Ovary (tissue), 9 donors: ENCODE results near the gene ZFP1. TPM values are rescaled to one million over a fixed set of nuclear protein-coding genes. Genes with fewer than 3 reads are reported as not detected.
"Not testable (repeated sequence)": the region's sequence is repeated elsewhere in the genome, so short reads cannot be mapped to it uniquely, and the experiment has no call there.

ENCODE experiments used
- DNase-seq, 5 donors: peaks; one replicate each; pipeline ENCODE4 v3.0.0-alpha.2; 2019 to 2020
- H3K27ac ChIP-seq, 2 donors: fragments of 200-600 bp; one replicate each; pipeline versions ENCODE4 v1.5.1 to v1.8.0; 2019 to 2022
- H3K27me3 ChIP-seq: fragments of 200-600 bp; one replicate; pipeline ENCODE4 v1.8.0; 2022
- H3K36me3 ChIP-seq: fragments of 200-600 bp; sonication (generic); one replicate; pipeline ENCODE4 v1.5.1; 2019
- H3K4me1 ChIP-seq: one replicate; pipeline ENCODE4 v1.8.1; 2013; ENCODE audit warnings: mild to moderate bottlenecking, moderate library complexity; ENCODE audit not compliant: insufficient read depth
- H3K4me3 ChIP-seq: fragments of 200-600 bp; sonication (generic); one replicate; pipeline ENCODE4 v1.5.1; 2017
- H3K9me3 ChIP-seq, 2 donors: fragments of 200-600 bp in 1 of 2; sonication (generic) in 1 of 2; one replicate each; pipeline versions ENCODE4 v1.5.1 to v1.8.1; 2013 to 2019; ENCODE audit warnings: mild to moderate bottlenecking in 1 of 2, moderate library complexity in 1 of 2
- CTCF ChIP-seq, 3 donors: fragments of 450-650 bp in 2 of 3; fragments of 200-600 bp in 1 of 3; IDR thresholded peaks; one replicate each; pipeline versions ENCODE4 v1.5.1 to v1.8.0; 2016 to 2022; ENCODE audit warnings: antibody characterized with exemption in 3 of 3, mild to moderate bottlenecking in 1 of 3
- EP300 ChIP-seq: sonication (generic); formaldehyde crosslinking; IDR thresholded peaks from one replicate; pipeline ENCODE4 v1.6.1; 2017; ENCODE audit warnings: antibody characterized with exemption
- POLR2A ChIP-seq: fragments of 450-650 bp; IDR thresholded peaks from one replicate; pipeline ENCODE4 v1.6.1; 2017; ENCODE audit warnings: antibody characterized with exemption, mild to moderate bottlenecking, moderate library complexity
- WGBS, 3 donors: extraction: QIAGEN DNeasy Blood & Tissue Kit in 1 of 3; methylation state at CpG; one replicate each; pipeline versions ENCODE4 v1.1.5 to v1.1.7; 2013 to 2017; 5-methylcytosine and 5-hydroxymethylcytosine counted together
- intact Hi-C, 4 donors: fragments of 100-400 bp; cut with DNase I; formaldehyde crosslinking; loops; one replicate each; pipeline versions ENCODE4 v1.11.0 to v1.15.1; 2022 to 2023
- polyA plus RNA-seq, 2 donors: library from polyadenylated mRNA; stranded (reverse); fragments of 200-250 nt in 1 of 2; fragments of 350-450 nt in 1 of 2; fragmentation: Illumina TruSeq in 1 of 2; extraction: RNeasy Lipid Tissue Mini Kit (QIAGEN cat#74804) in 1 of 2; gene quantifications; one replicate each; pipeline ENCODE4 v1.2.3, GENCODE V29; 2013 to 2014
- total RNA-seq, 7 donors: library from RNA; depleted of rRNA in 2 of 7; stranded (reverse); fragments of >200 nt in 2 of 7; fragmentation: NEBNext Ultra II Directional in 3 of 7; extraction: Animal tissue kit (Norgen Biotek cat#: 25700) in 3 of 7; gene quantifications; one replicate each; pipeline versions ENCODE4 v1.1.0 to v1.2.4, GENCODE V29; 2016 to 2023
- donor health status: DM: no; HTN: no; CAD: no; lungs with moderate emphysema.
- donor health status: DM: no; HTN: no; CAD: no.
- donor health status: Bipolar disorder and iron deficiency.
- donor health status: DM: yes; HTN: yes; CAD: no.
- donor health status: DM: no; HTN: no; CAD: no.
- donor health status: DM: yes; HTN: yes; CAD: no.

The ZFP1 gene
- total and polyA plus RNA-seq, 9 donors: 7.2 to 22.3 (median 13.5) TPM

DNA sequence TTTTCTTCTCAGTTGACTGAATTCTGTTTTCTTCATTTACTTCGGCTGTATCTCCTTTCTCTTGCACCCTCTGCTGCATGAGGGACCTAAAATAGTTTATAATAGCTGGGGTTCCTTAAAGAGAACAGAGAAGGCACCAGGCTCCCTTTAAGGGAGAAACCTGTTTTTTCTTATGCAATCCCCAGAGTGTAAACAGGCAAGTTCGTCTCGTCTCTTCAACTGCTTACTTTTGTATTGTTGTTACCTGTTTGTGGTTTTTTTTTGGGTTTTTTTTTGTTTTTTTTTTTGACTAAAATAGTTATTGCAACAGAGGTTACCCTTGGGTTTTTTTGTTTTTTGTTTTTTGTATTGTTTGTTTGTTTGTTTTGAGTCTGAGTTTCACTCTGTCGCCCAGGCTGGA lies 28.1 kb upstream of the ZFP1 start:
- TF ChIP-seq CTCF (IDR thresholded peaks at IDR 0.05) (no peak), POLR2A (no peak), EP300 (no peak)
- Histone ChIP-seq H3K36me3 (no peaks in the 10 kb centered on the region), H3K4me3 (no peak overlapping the region), H3K27ac (no peak overlapping the region), H3K4me1 (peaks cover 4% of the 10 kb centered on the region), H3K9me3 (no peaks in the 10 kb centered on the region), H3K27me3 (no peaks in the 10 kb centered on the region)
- WGBS, 3 donors: 39 to 58% (median 45%) methylated on average over 4 of the region's 4 CpGs
- no peak for DNase-seq
- intact Hi-C loops: no loop called here

- WGBS, 3 donors: 95 to 96% (median 95%) methylated on average over 6 of the region's 6 CpGs
- Histone ChIP-seq H3K9me3 (no peaks in the 10 kb centered on the region), H3K27me3 (no peaks in the 10 kb centered on the region), H3K4me3 (no peak overlapping the region), H3K4me1 (no peaks in the 10 kb centered on the region), H3K27ac (no peak overlapping the region), H3K36me3 (no peaks in the 10 kb centered on the region)
- intact Hi-C loops: no loop called here
- no peak for DNase-seq
- TF ChIP-seq EP300 (no peak), CTCF (IDR thresholded peaks at IDR 0.05) (no peak), POLR2A (no peak)
Observed at GRCh38 chr16:75121949-75122568, 26.3 kb upstream of the ZFP1 start.

- TF ChIP-seq POLR2A (no peak), EP300 (no peak), CTCF (IDR thresholded peaks at IDR 0.05) (no peak)
- 63 to 72% (median 71%) methylated on average over 1 of the region's 1 CpG for WGBS, 3 donors
- DNase-seq: no peak
Observed at GRCh38 chr16:75122609-75123008, 25.7 kb upstream of the ZFP1 start.

DNA sequence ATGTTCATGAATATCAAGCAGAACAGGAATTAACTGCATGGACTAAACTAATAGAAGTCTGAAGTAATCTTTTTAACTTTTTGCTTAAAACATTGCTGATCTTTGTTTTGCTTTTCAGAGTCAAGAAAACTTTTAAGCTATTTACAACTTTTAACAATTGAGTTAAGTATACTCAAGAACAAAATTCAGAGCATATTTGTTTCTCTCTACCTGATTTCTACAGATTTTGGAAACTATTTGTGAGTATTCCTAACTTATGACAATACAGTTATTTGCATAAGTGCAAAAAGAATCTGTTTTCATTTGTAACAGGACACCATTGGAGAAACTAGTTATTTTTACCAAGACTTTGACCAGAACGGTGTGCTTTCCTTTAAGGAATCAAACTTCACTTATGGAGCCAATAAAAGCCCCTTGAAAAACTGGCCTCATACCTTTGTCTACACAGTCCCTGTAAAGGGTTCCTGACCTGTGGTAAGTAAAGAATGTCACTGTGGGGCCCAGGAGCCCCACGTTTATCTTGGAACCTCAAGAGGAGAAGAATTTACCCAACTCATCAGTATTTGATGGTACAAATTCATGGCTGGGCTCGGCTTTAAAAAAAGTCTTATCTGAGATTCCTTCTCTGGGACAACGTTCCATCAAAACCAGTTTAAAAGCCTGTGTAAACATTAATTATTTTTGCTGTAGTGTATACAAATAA lies 20.5 kb upstream of the ZFP1 start:
- H3K27me3 ChIP-seq: no peaks in the 10 kb centered on the region
- no peak for DNase-seq
- no peaks in the 10 kb centered on the region for H3K9me3 ChIP-seq
- no peaks in the 10 kb centered on the region for H3K36me3 ChIP-seq
- H3K4me3 ChIP-seq: no peak overlapping the region
- TF ChIP-seq POLR2A: no peak
- no peak for TF ChIP-seq EP300
- no peak for TF ChIP-seq CTCF (IDR thresholded peaks at IDR 0.05)
- intact Hi-C loops: no loop called here
- no peaks in the 10 kb centered on the region for H3K4me1 ChIP-seq
- 56 to 75% (median 63%) methylated on average over 4 of the region's 4 CpGs for WGBS, 3 donors
- no peak overlapping the region for H3K27ac ChIP-seq

More at GRCh38 chr16:75122609-75123008, 25.7 kb upstream of the ZFP1 start:
- Histone ChIP-seq H3K27ac (no peak overlapping the region), H3K9me3 (no peaks in the 10 kb centered on the region), H3K4me1 (no peaks in the 10 kb centered on the region), H3K36me3 (no peaks in the 10 kb centered on the region), H3K27me3 (no peaks in the 10 kb centered on the region), H3K4me3 (no peak overlapping the region)
- intact Hi-C loops: no loop called here

DNA sequence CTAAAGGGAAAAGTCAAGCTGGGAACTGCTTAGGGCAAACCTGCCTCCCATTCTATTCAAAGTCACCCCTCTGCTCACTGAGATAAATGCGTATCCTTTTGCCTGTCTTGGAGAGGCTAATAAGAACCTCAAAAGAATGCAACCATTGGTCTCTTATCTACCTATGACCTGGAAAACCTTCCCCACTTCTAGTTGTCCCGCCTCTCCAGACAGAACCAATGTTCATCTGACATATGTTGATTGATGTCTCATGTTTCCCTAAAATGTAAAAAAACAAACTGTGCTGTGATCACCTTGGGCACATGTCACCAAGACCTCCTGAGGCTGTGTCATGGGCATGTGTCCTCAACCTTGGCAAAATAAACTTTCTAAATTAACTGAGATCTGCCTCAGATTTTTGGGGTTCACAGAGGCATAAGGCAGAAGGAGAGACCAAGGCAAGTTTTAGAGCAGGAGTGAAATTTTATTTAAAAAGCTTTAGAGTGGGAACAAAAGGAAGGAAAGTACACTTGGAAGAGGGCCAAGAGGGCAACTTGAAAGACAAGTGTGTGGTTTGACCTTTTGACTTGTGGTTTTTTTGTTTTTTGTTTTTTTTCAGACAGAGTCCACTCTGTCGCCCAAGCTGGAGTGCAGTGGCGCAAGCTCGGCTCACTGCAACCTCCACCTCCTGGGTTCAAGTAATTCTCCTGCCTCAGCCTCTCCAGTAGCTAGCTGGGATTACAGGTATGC lies 18.7 kb upstream of the ZFP1 start:
- H3K36me3 ChIP-seq, DNase-seq, H3K4me1 ChIP-seq, intact Hi-C loops, H3K9me3 ChIP-seq, H3K4me3 ChIP-seq, H3K27ac ChIP-seq, H3K27me3 ChIP-seq: not testable (repeated sequence)
- 58 to 67% (median 61%) methylated on average over 5 of the region's 5 CpGs for WGBS, 3 donors
